ENCODE data around the gene OPN4. TPM values are rescaled to one million over a fixed set of nuclear protein-coding genes. Genes with fewer than 3 reads are reported as not detected.
A peak's percentile ranks its signal among the peaks of the same experiment; 100 is the strongest.

The OPN4 gene
- total and polyA plus RNA-seq, 2 of the 8 experiments (the other 6 are each of a cell fraction or from before 2014, with no cell fraction given), result not detected

GRCh38 chr10:86692023-86692514 is 37.7 kb downstream of the OPN4 start:
- H2AFZ ChIP-seq (ENCODE audit: low read length), result no peak overlapping the region
- POLR2A ChIA-PET (ENCODE audit: partially characterized antibody), result interaction anchor here (1.5 kb wide), 1 partner anchor 20 kb away, joined by 4 read pairs; no protein-coding TSS in a partner anchor
- TF ChIP-seq SIRT6 (IDR thresholded peaks at IDR 0.05; ENCODE audit: low read length), result no peak
- no peak for TF ChIP-seq CBX8 (IDR thresholded peaks at IDR 0.05; ENCODE audit: borderline replicate concordance, low read depth, low read length)
- TF ChIP-seq PHF8 (conservative IDR thresholded peaks at IDR 0.05; ENCODE audit: low read depth, low read length), result no peak
- TF ChIP-seq RBBP5 (IDR thresholded peaks at IDR 0.05; ENCODE audit: borderline replicate concordance, low read depth, low read length), result no peak
- TF ChIP-seq POLR2AphosphoS5 (IDR thresholded peaks at IDR 0.05; ENCODE audit: low read depth, low read length), result no peak
- no peak for TF ChIP-seq SIN3A (conservative IDR thresholded peaks at IDR 0.05 in 1 of 2, IDR thresholded peaks at IDR 0.05 in 1 of 2; ENCODE audit: low read depth in 1 of 2, low read length in 2 of 2)
- no peak for TF ChIP-seq POLR2A (IDR thresholded peaks at IDR 0.05; ENCODE audit: control extremely low read depth in 1 of 2, low read depth in 2 of 2, low read length in 2 of 2)
- no peak for TF ChIP-seq BRCA1 (IDR thresholded peaks at IDR 0.05; ENCODE audit: low read depth, low read length)
- TF ChIP-seq BACH1 (IDR thresholded peaks at IDR 0.05; ENCODE audit: low read length), result no peak
- TF ChIP-seq TAF7 (optimal IDR thresholded peaks at IDR 0.05; ENCODE audit: borderline replicate concordance, low read depth, low read length), result no peak
- TF ChIP-seq HDAC6 (IDR thresholded peaks at IDR 0.05; ENCODE audit: low read depth, low read length), result no peak
- no peak for TF ChIP-seq SRF (IDR thresholded peaks at IDR 0.05; ENCODE audit: low read depth, low read length)
- TF ChIP-seq FOSL1 (IDR thresholded peaks at IDR 0.05; ENCODE audit: insufficient read depth, low read depth, low read length), result no peak
- TF ChIP-seq JUND (IDR thresholded peaks at IDR 0.05; ENCODE audit: low read length), result no peak
- no peak for TF ChIP-seq GABPA (IDR thresholded peaks at IDR 0.05; ENCODE audit: borderline replicate concordance, insufficient read depth, low read length)

More at GRCh38 chr10:86692023-86692514, 37.7 kb downstream of the OPN4 start:
- no peak overlapping the region for H3K4ac ChIP-seq (replicated peaks; ENCODE audit: insufficient read length, low read depth, low read length)
- H3K14ac ChIP-seq (ENCODE audit: insufficient read length), result no peak overlapping the region
- H4K91ac ChIP-seq (replicated peaks; ENCODE audit: insufficient read length, low read length), result peak overlapping the region; percentile 9
- H2BK12ac ChIP-seq (ENCODE audit: low read depth, low read length), result no peak overlapping the region
- no peak overlapping the region for H3K56ac ChIP-seq (replicated peaks; ENCODE audit: insufficient read length, low read depth, low read length)
- CTCF ChIA-PET (ENCODE audit: partially characterized antibody), result interaction anchor here (0.7 to 5.0 kb wide), 12 partner anchors 7 to 363 kb away, joined by 3 to 52 read pairs (median 6); no protein-coding TSS in a partner anchor
- no peak overlapping the region for H4K8ac ChIP-seq (ENCODE audit: extremely low read depth, insufficient read depth, low read length)
- H3K4me2 ChIP-seq (ENCODE audit: insufficient read depth in 1 of 2, low read depth in 2 of 2, low read length in 2 of 2), result no peak overlapping the region
- no peaks in the 10 kb centered on the region for H3K9me3 ChIP-seq (ENCODE audit: insufficient read depth in 2 of 2, low read depth in 1 of 2, low read length in 1 of 2)
- DNase-seq (ENCODE audit: low read depth in 1 of 2, low spot score in 2 of 2), result no peak
- H3K27ac ChIP-seq (ENCODE audit: low read depth, low read length), result no peak overlapping the region
- H2BK20ac ChIP-seq (ENCODE audit: low read length), result no peak overlapping the region
- 90% methylated on average over 8 of the region's 8 CpGs; no CpG with 5 or more reads in 1 of the 2 experiments for WGBS, 2 experiments (ENCODE audit: extremely low coverage in 1 of 2, insufficient coverage in 1 of 2, insufficient read length in 1 of 2, insufficient replicate concordance in 2 of 2, low coverage in 1 of 2, low lambda C conversion rate in 2 of 2, missing lambda C conversion rate in 1 of 2)
- no peak overlapping the region for H3K23ac ChIP-seq (ENCODE audit: insufficient read length)
- H3K18ac ChIP-seq (ENCODE audit: extremely low read depth, low read length), result no peak overlapping the region
- no peaks in the 10 kb centered on the region for H3K79me2 ChIP-seq (ENCODE audit: control insufficient read depth in 1 of 2, insufficient read depth in 2 of 2, low read length in 2 of 2)
- H3K4me1 ChIP-seq (replicated peaks in 1 of 4; ENCODE audit: control insufficient read depth in 3 of 4, insufficient read depth in 4 of 4, low read length in 3 of 4), result peaks cover 3 to 20% (median 5%) of the 10 kb centered on the region in 4 experiments
- no peaks in the 10 kb centered on the region for H4K20me1 ChIP-seq (replicated peaks in 1 of 2; ENCODE audit: control insufficient read depth in 1 of 2, insufficient read depth in 2 of 2, low read length in 2 of 2)
- 0 out of 7 replicates have a peak, but pooled peaks cover 0 to 3% (median 0%) of the 10 kb centered on the region in 4 experiments for H3K27me3 ChIP-seq (replicated peaks in 1 of 4; ENCODE audit: control insufficient read depth in 3 of 4, extremely low read depth in 1 of 4, insufficient read depth in 3 of 4, low read length in 3 of 4)
- H3K36me3 ChIP-seq (ENCODE audit: control insufficient read depth in 2 of 4, insufficient read depth in 4 of 4, low read length in 3 of 4), result no peaks in the 10 kb centered on the region
- no peak overlapping the region for H3K9ac ChIP-seq (replicated peaks in 1 of 4; ENCODE audit: extremely low read depth in 1 of 4, low read depth in 3 of 4, low read length in 3 of 4)
- H2BK120ac ChIP-seq (replicated peaks; ENCODE audit: low read depth, low read length), result no peak overlapping the region
- H2AK5ac ChIP-seq (ENCODE audit: low read depth, low read length), result no peak overlapping the region
- no peak for FAIRE-seq
- no peaks in the 10 kb centered on the region; the same call in 1 of the 2 replicates for H3K23me2 ChIP-seq (ENCODE audit: low read depth, low read length)
- no peak overlapping the region for H2BK5ac ChIP-seq (ENCODE audit: low read depth, low read length)
- H3K79me1 ChIP-seq (ENCODE audit: low read depth, low read length), result no peaks in the 10 kb centered on the region
- no peak overlapping the region for H3K4me3 ChIP-seq (ENCODE audit: extremely low read depth in 1 of 4, insufficient read depth in 2 of 4, low read depth in 3 of 4, low read length in 4 of 4)
- no peak overlapping the region for H4K5ac ChIP-seq (ENCODE audit: insufficient read length, low read depth, low read length)
- 0 out of 2 replicates have a peak overlapping the region, but pooled peaks have one; percentile 40 for H2BK15ac ChIP-seq (ENCODE audit: low read length)

Measured in H1 (cell line).